ENCODE results near the gene CXCL8. TPM values are rescaled to one million over a fixed set of nuclear protein-coding genes. Genes with fewer than 3 reads are reported as not detected.

CXCL8 gene
- total RNA-seq, 1 donor = 2.4 TPM

DNA sequence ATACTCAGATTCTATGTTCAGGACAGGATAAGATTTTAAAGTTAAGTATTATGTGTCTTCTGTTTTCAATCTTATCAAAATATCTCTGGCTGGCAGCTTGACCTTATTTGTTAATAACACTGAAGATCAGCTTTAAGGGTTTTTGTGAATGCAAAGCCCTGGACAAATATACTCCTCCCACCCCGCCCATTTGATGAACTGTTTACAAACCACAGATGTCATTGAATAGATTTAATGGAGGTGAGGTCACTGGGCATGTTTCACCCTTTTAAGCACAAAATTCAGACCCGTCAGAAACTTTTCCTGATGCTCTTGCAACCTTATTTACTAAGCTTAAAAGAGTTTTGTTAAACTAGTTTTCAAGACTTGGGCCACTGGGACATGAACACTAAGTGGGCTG lies 10.1 kb upstream of the CXCL8 start:
- no peak overlapping the region for H3K4me3 ChIP-seq (ENCODE audit: low read depth, low read length)
- TF ChIP-seq, protein P1, sequence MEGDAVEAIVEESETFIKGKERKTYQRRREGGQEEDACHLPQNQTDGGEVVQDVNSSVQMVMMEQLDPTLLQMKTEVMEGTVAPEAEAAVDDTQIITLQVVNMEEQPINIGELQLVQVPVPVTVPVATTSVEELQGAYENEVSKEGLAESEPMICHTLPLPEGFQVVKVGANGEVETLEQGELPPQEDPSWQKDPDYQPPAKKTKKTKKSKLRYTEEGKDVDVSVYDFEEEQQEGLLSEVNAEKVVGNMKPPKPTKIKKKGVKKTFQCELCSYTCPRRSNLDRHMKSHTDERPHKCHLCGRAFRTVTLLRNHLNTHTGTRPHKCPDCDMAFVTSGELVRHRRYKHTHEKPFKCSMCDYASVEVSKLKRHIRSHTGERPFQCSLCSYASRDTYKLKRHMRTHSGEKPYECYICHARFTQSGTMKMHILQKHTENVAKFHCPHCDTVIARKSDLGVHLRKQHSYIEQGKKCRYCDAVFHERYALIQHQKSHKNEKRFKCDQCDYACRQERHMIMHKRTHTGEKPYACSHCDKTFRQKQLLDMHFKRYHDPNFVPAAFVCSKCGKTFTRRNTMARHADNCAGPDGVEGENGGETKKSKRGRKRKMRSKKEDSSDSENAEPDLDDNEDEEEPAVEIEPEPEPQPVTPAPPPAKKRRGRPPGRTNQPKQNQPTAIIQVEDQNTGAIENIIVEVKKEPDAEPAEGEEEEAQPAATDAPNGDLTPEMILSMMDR (IDR thresholded peaks at IDR 0.05; ENCODE audit: insufficient read depth, low read length) = no peak
- no peak for DNase-seq (ENCODE audit: low read depth)

DNA sequence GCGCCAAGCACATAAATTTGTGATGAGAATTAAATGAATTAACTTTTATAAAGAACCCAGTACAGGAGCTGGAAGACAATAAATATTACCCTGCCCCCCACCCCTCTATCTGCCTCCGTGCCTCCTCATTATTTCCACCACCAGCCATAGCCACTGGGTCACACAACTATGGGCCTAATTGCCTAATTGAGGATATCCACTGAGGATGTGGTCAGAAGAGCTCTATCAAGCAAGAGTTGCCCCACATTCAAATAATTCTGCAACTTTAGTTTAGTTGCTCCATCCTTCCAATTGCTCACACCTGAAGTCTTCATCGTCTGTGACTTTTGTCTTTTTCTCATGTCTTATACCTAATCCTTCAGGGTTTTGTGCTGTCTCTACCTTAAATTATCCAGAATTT lies 9.5 kb upstream of the CXCL8 start:
- TF ChIP-seq, protein P1 (IDR thresholded peaks at IDR 0.05; ENCODE audit: insufficient read depth, low read length) = no peak

DNA sequence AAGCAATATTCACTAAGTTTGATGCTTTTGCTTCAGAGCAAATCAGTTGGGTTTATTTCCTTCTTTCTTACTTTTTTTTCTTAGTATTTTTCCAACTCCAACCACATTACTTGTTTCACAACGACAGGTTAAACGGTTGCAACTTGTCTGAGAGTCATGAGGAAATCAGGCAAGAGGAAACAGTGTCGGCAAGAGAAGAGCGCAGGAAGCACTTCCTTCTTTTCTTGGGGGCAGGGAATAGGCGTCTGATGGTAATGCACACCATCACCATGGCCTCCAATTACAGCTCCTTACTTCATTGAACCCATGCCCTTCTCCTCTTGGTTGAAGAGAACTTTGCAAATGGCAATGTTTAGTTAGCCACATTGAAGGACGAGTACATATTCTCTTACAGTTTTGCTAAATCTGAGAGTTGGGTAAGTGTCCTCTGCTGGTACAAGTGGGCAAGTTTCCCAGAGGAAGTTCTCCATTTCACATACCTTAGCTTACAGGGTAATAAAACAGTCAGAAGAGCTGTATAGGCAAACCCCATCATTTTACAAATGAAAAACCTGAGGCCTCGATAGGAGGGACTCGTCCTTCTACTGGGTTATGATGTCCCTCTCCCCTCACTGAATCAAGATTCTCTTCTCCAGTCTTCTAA lies 8.3 kb upstream of the CXCL8 start:
- DNase-seq (ENCODE audit: low read depth) = no peak
- H3K4me3 ChIP-seq (ENCODE audit: low read depth, low read length) = no peak overlapping the region
- TF ChIP-seq, protein P1 (IDR thresholded peaks at IDR 0.05; ENCODE audit: insufficient read depth, low read length) = no peak

More for the DNA sequence above, 9.5 kb upstream of the CXCL8 start:
- no peak for DNase-seq (ENCODE audit: low read depth)
- no peak overlapping the region for H3K4me3 ChIP-seq (ENCODE audit: low read depth, low read length)

DNA sequence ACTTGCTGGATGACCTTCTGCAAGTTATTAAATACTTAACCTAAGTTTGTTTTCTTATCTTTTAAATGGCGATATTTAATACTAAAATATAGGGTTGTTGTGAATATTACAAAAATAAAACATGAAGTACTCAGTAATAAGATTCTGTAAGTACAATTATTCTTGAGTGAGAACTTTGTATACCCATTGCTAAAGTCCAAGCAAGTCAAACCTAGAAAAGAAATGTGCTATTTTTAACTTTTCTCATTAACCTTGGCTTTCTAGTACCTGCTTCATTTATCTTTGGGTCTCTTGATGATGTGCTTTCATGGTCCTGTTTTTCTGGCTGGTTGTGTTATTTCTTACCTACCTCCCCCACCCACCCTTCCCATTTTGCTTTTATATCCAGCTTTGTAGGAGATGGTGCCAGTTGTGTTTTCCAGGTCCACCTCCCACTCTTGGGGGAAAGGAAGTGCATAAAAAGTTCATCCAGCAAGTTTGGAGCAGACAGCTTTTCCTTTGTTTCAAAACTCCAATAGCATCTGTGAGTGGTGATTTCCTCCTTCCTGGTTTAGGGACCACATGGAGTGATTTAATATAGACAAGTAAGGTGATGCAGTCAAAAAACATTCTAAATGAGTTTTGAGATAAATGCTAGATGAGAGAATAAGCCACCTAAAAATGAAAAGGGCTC lies 7.5 kb upstream of the CXCL8 start:
- H3K4me3 ChIP-seq (ENCODE audit: low read depth, low read length) = no peak overlapping the region
- peak; percentile 27 for DNase-seq (ENCODE audit: low read depth)
- TF ChIP-seq, protein P1 (IDR thresholded peaks at IDR 0.05; ENCODE audit: insufficient read depth, low read length) = no peak

DNA sequence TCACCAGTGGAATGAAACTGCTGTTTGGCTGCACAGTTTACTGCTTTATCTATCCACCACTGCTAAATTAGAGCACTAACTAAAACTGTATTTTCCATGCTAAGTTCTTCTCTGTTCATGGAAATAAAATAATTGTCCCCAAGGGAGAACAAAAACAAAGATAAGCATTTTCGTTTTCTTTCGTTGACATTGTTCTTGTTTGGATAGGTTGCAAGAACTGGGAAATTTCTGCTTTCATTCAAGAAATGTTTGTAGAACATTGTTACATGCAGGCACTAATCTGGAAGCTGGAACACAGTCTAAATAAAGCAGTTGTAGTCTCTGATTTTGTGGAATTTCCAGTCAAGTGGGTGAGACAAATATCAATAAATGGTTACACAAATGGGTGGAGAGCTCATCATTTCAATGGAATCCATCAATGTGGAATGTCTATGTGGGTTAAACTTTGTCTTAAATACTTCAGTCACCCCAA lies 5.8 kb upstream of the CXCL8 start:
- TF ChIP-seq, protein P1 (IDR thresholded peaks at IDR 0.05; ENCODE audit: insufficient read depth, low read length) = no peak
- H3K4me3 ChIP-seq (ENCODE audit: low read depth, low read length) = no peak overlapping the region
- DNase-seq (ENCODE audit: low read depth) = peak; percentile 68

DNA sequence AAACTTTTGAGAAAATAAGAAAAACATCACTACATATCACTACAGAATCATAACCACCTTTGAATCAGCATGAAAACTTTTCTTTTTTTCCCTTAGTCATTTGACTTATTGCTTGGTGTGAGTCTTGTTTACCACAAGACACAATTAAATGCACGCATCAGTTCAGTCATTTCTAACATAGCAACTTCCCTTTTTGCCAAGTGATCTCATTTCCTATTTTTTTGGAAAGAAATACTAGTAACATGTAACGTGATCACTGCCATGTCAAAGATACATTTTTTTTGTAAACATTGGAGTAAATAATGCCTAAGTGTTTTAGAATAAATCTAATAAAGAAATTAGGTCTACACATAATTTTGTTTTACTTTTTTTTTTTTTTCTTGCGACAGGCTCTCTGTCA lies 5.1 kb upstream of the CXCL8 start:
- TF ChIP-seq, protein P1 (IDR thresholded peaks at IDR 0.05; ENCODE audit: insufficient read depth, low read length) = no peak
- peak; percentile 49 for DNase-seq (ENCODE audit: low read depth)
- no peak overlapping the region for H3K4me3 ChIP-seq (ENCODE audit: low read depth, low read length)
